ENCODE data around the gene HEATR3. TPM values are rescaled to one million over a fixed set of nuclear protein-coding genes. Genes with fewer than 3 reads are reported as not detected.

Gene HEATR3
- total RNA-seq (ENCODE audit: low replicate concordance), result 23.9 and 26.7 TPM in 2 replicates

GRCh38 chr16:50065624-50066481 lies at the start of gene HEATR3:
Gene HEATR3, plus strand, starts transcription at chr16:50065970. Its CDS starts 162 bp downstream, at chr16:50066132.
- H4K20me1 ChIP-seq (ENCODE audit: low read depth), result peaks cover 8% of the 10 kb centered on the region
- peak within 1 kb of the TSS; percentile 49 for H3K9ac ChIP-seq
- Mint-ChIP-seq H3K4me1 (peaks cover 20% of the 10 kb centered on the region), H3K27me3 (ENCODE audit: insufficient read depth, low read depth) (peaks cover 5% of the 10 kb centered on the region), H3K9me3 (no peaks in the 10 kb centered on the region), H3K4me3 (peak within 1 kb of the TSS; percentile 91), H3K36me3 (peaks cover 2% of the 10 kb centered on the region), H3K27ac (peak within 1 kb of the TSS; percentile 84)
- H3K79me2 ChIP-seq (ENCODE audit: low read depth), result peaks cover 23% of the 10 kb centered on the region
- H3K36me3 ChIP-seq, result no peaks in the 10 kb centered on the region
- peaks cover 17% of the 10 kb centered on the region for H3F3A ChIP-seq (ENCODE audit: low read depth)
- H2AFZ ChIP-seq (replicated peaks), result peak within 1 kb of the TSS; percentile 94
- peak; percentile 96 for DNase-seq (ENCODE audit: low spot score)
- peaks cover 8% of the 10 kb centered on the region for H3K4me1 ChIP-seq
- H3K27ac ChIP-seq, result peak within 1 kb of the TSS; percentile 88
- H3K9me3 ChIP-seq (ENCODE audit: low read depth), result no peaks in the 10 kb centered on the region
- H3K4me2 ChIP-seq, result peak within 1 kb of the TSS; percentile 86
- peak within 1 kb of the TSS; percentile 76 for H3K4me3 ChIP-seq
- TF ChIP-seq CTCF (IDR thresholded peaks at IDR 0.05), result peak; percentile 6
- no peak for TF ChIP-seq EZH2phosphoT487 (IDR thresholded peaks at IDR 0.05)
- no peak for TF ChIP-seq EZH2 (IDR thresholded peaks at IDR 0.05)
- H3K27me3 ChIP-seq, result no peaks in the 10 kb centered on the region

GRCh38 chr16:50017553-50017952 lies 48.2 kb upstream of the HEATR3 start:
- no peak for TF ChIP-seq EZH2 (IDR thresholded peaks at IDR 0.05)
- no peak for TF ChIP-seq CTCF (IDR thresholded peaks at IDR 0.05)
- no peak for TF ChIP-seq EZH2phosphoT487 (IDR thresholded peaks at IDR 0.05)
- H3K27me3 ChIP-seq, result no peaks in the 10 kb centered on the region
- Mint-ChIP-seq H3K9me3 (no peaks in the 10 kb centered on the region), H3K27ac (no peak overlapping the region), H3K36me3 (no peaks in the 10 kb centered on the region), H3K27me3 (ENCODE audit: insufficient read depth, low read depth) (peaks cover 2% of the 10 kb centered on the region), H3K4me3 (no peak overlapping the region), H3K4me1 (peaks cover 7% of the 10 kb centered on the region)
- H3K4me2 ChIP-seq, result no peak overlapping the region
- H3K9ac ChIP-seq, result no peak overlapping the region
- H3F3A ChIP-seq (ENCODE audit: low read depth), result peaks cover 4% of the 10 kb centered on the region
- no peak overlapping the region for H2AFZ ChIP-seq (replicated peaks)
- H3K36me3 ChIP-seq, result no peaks in the 10 kb centered on the region
- no peak for DNase-seq (ENCODE audit: low spot score)
- H3K4me1 ChIP-seq, result peaks cover 11% of the 10 kb centered on the region
- H3K79me2 ChIP-seq (ENCODE audit: low read depth), result no peaks in the 10 kb centered on the region
- H3K9me3 ChIP-seq (ENCODE audit: low read depth), result no peaks in the 10 kb centered on the region
- H3K4me3 ChIP-seq, result no peak overlapping the region
- no peak overlapping the region for H3K27ac ChIP-seq
- H4K20me1 ChIP-seq (ENCODE audit: low read depth), result no peaks in the 10 kb centered on the region

GRCh38 chr16:50021544-50021943 lies 44.2 kb upstream of the HEATR3 start:
- H4K20me1 ChIP-seq (ENCODE audit: low read depth), result peaks cover 12% of the 10 kb centered on the region
- no peaks in the 10 kb centered on the region for H3K9me3 ChIP-seq (ENCODE audit: low read depth)
- H3K4me3 ChIP-seq, result no peak overlapping the region
- Mint-ChIP-seq H3K4me1 (peaks cover 21% of the 10 kb centered on the region), H3K27ac (no peak overlapping the region), H3K4me3 (no peak overlapping the region), H3K27me3 (ENCODE audit: insufficient read depth, low read depth) (no peaks in the 10 kb centered on the region), H3K36me3 (no peaks in the 10 kb centered on the region), H3K9me3 (no peaks in the 10 kb centered on the region)
- peaks cover 17% of the 10 kb centered on the region for H3K4me1 ChIP-seq
- no peak overlapping the region for H3K27ac ChIP-seq
- no peaks in the 10 kb centered on the region for H3K27me3 ChIP-seq
- H3K9ac ChIP-seq, result no peak overlapping the region
- H3F3A ChIP-seq (ENCODE audit: low read depth), result peaks cover 8% of the 10 kb centered on the region
- H3K79me2 ChIP-seq (ENCODE audit: low read depth), result peaks cover 14% of the 10 kb centered on the region
- TF ChIP-seq EZH2phosphoT487 (IDR thresholded peaks at IDR 0.05) (no peak), CTCF (IDR thresholded peaks at IDR 0.05) (peak; percentile 44)
- no peaks in the 10 kb centered on the region for H3K36me3 ChIP-seq
- peak overlapping the region; percentile 14 for H2AFZ ChIP-seq (replicated peaks)
- H3K4me2 ChIP-seq, result peak overlapping the region; percentile 62
- DNase-seq (ENCODE audit: low spot score), result peak; percentile 78
